B cell (primary cell): Measurements from ENCODE around the gene MYL10. TPM values are rescaled to one million over a fixed set of nuclear protein-coding genes. Genes with fewer than 3 reads are reported as not detected.

Experiments
- ATAC-seq: fragments of 200-7000 bp; cut with Tn5 transposase; one replicate; pipeline ENCODE4 v1.10.0; 2021; ENCODE audit warnings: low read depth, mild to moderate bottlenecking, moderate number of reproducible peaks, moderate library complexity
- CTCF ChIA-PET: fragments of 350-600 bp; sonication (Branson Sonifier 250); formaldehyde crosslinking; loops from one replicate; lab custom pipeline; 2021; ENCODE audit warnings: antibody characterized with exemption, inconsistent platforms; lab: Charles Lee
- POLR2A ChIA-PET: fragments of 350-600 bp; sonication (Branson Sonifier 250); formaldehyde crosslinking; loops from one replicate; lab custom pipeline; 2021; ENCODE audit warnings: antibody characterized with exemption; lab: Charles Lee
- DNase-seq: peaks from one replicate; pipeline ENCODE4 v3.0.0; 2013
- H2AFZ ChIP-seq: 2 replicates; pipeline ENCODE4 v1.6.1; 2012; ENCODE audit warnings: mild to moderate bottlenecking, low read depth, low read length; ENCODE audit not compliant: insufficient read depth, poor library complexity, severe bottlenecking
- H3K27ac ChIP-seq, 2 donors: 1 replicate in 1 of 2; 2 replicates in 1 of 2; pipeline ENCODE4 v1.5.1; 2012 to 2013; ENCODE audit warnings: low read length in 2 of 2, mild to moderate bottlenecking in 2 of 2, moderate library complexity in 1 of 2
- H3K27me3 ChIP-seq, 4 experiments: fragments of 200-600 bp in 1 of 4; sonication (generic) in 1 of 4; replicated peaks in 1 of 4; 1 replicate in 2 of 4; 2 replicates in 2 of 4; pipeline versions ENCODE4 v1.6.1 to v1.7.0; 2013 to 2016; ENCODE audit warnings: low read length in 3 of 4, mild to moderate bottlenecking in 2 of 4, mixed read lengths in 1 of 4, moderate library complexity in 1 of 4; ENCODE audit not compliant: insufficient read depth in 4 of 4, control insufficient read depth in 3 of 4; ENCODE audit errors: control extremely low read depth in 1 of 4
- H3K36me3 ChIP-seq, 2 experiments: replicated peaks in 1 of 2; 1 replicate in 1 of 2; 2 replicates in 1 of 2; pipeline versions ENCODE4 v1.6.1 to v1.7.1; 2013; ENCODE audit warnings: low read length in 1 of 2; ENCODE audit not compliant: insufficient read depth in 2 of 2, control insufficient read depth in 1 of 2; ENCODE audit errors: control extremely low read depth in 1 of 2, extremely low read depth in 1 of 2
- H3K4me1 ChIP-seq, 2 donors: fragments of 200-600 bp in 1 of 2; sonication (generic) in 1 of 2; 1 replicate in 1 of 2; 2 replicates in 1 of 2; pipeline versions ENCODE4 v1.5.1 to v1.6.1; 2013 to 2017; ENCODE audit warnings: low read length in 2 of 2; ENCODE audit not compliant: control insufficient read depth in 2 of 2, insufficient read depth in 2 of 2
- H3K4me2 ChIP-seq: replicated peaks from 2 replicates; pipeline ENCODE3; 2012; ENCODE audit warnings: mild to moderate bottlenecking, low read depth, low read length; ENCODE audit not compliant: poor library complexity, severe bottlenecking
- H3K4me3 ChIP-seq, 5 experiments: fragments of 200-600 bp in 1 of 5; sonication (generic) in 1 of 5; 1 replicate in 3 of 5; 2 replicates in 2 of 5; pipeline versions ENCODE4 v1.5.1 to v1.7.0; 2011 to 2016; ENCODE audit warnings: low read length in 4 of 5, mild to moderate bottlenecking in 4 of 5, low read depth in 2 of 5, control low read depth in 1 of 5, moderate library complexity in 1 of 5; ENCODE audit not compliant: insufficient read depth in 1 of 5; ENCODE audit errors: control extremely low read depth in 1 of 5, extremely low read depth in 1 of 5
- H3K79me2 ChIP-seq: fragments of 200-600 bp; sonication (generic); one replicate; pipeline ENCODE4 v1.6.0; 2016; ENCODE audit warnings: low read length; ENCODE audit not compliant: control insufficient read depth, insufficient read depth
- H3K9ac ChIP-seq: fragments of 200-600 bp; sonication (generic); 2 replicates; pipeline ENCODE4 v1.6.1; 2017; ENCODE audit warnings: mild to moderate bottlenecking, low read length, moderate library complexity
- H3K9me3 ChIP-seq, 3 donors: one replicate each; pipeline versions ENCODE4 v1.6.1 to v1.7.1; 2013; ENCODE audit warnings: low read length in 2 of 3; ENCODE audit not compliant: control insufficient read depth in 2 of 3, insufficient read depth in 1 of 3; ENCODE audit errors: control extremely low read depth in 1 of 3
- H4K20me1 ChIP-seq: 2 replicates; pipeline ENCODE4 v1.6.0; 2012; ENCODE audit warnings: mild to moderate bottlenecking, low read length; ENCODE audit not compliant: insufficient read depth, control insufficient read depth, poor library complexity, severe bottlenecking
- H3K27ac Mint-ChIP-seq: one replicate; pipeline ENCODE4 v1.8.0; 2021; ENCODE audit warnings: mixed read lengths
- H3K27me3 Mint-ChIP-seq: one replicate; pipeline ENCODE4 v1.8.0; 2021; ENCODE audit warnings: mixed read lengths
- H3K4me1 Mint-ChIP-seq: one replicate; pipeline ENCODE4 v1.8.0; 2021; ENCODE audit warnings: mixed read lengths
- H3K4me3 Mint-ChIP-seq: one replicate; pipeline ENCODE4 v1.8.0; 2021; ENCODE audit warnings: mixed read lengths
- H3K9me3 Mint-ChIP-seq: one replicate; pipeline ENCODE4 v1.8.0; 2022; ENCODE audit warnings: mixed read lengths; ENCODE audit not compliant: insufficient read depth
- CTCF ChIP-seq: fragments of 200-600 bp; IDR thresholded peaks from one replicate; pipeline ENCODE4 v1.8.0; 2022; ENCODE audit warnings: antibody characterized with exemption, mild to moderate bottlenecking
- EZH2 ChIP-seq: IDR thresholded peaks from 2 replicates; pipeline ENCODE4 v1.6.1; 2012; ENCODE audit warnings: borderline replicate concordance, low read depth, mild to moderate bottlenecking, moderate library complexity, low read length; ENCODE audit not compliant: insufficient read depth, poor library complexity, severe bottlenecking
- WGBS: methylation state at CpG from one replicate; pipeline ENCODE4 v1.1.5; 2013; ENCODE audit warnings: missing lambda C conversion rate; ENCODE audit not compliant: insufficient coverage; 5-methylcytosine and 5-hydroxymethylcytosine counted together
- intact Hi-C: fragments of 100-400 bp; cut with micrococcal nuclease; formaldehyde crosslinking; loops from one replicate; pipeline ENCODE4 v1.10.0; 2022
- polyA plus RNA-seq: library from polyadenylated mRNA; depleted of rRNA; stranded (reverse); fragments of >200 nt; gene quantifications from 2 replicates; pipeline ENCODE4 v1.2.3, GENCODE V29; 2012
- total RNA-seq, 2 donors: library from RNA; stranded (reverse); fragments of 120-200 nt in 1 of 2; gene quantifications; 1 replicate in 1 of 2; 2 replicates in 1 of 2; pipeline versions ENCODE4 v1.2.3 to v1.2.4, GENCODE V29; 2013 to 2022

Gene MYL10
- total and polyA plus RNA-seq, 2 donors (not counting 1 experiment from before 2014, with no cell fraction given): not detected

- no peak for TF ChIP-seq EZH2
- TF ChIP-seq CTCF: no peak
- Mint-ChIP-seq H3K9me3 (peaks cover 1% of the 10 kb centered on the region), H3K4me1 (no peaks in the 10 kb centered on the region), H3K4me3 (no peak overlapping the region), H3K27ac (no peak overlapping the region), H3K27me3 (peaks cover 13% of the 10 kb centered on the region)
- Histone ChIP-seq H3K4me2 (no peak overlapping the region), H3K27me3 (peaks cover 0 to 8% (median 0%) of the 10 kb centered on the region in 4 experiments), H2AFZ (no peak overlapping the region), H3K36me3 (no peaks in the 10 kb centered on the region), H3K79me2 (no peaks in the 10 kb centered on the region), H3K9me3 (peaks cover 0 to 14% (median 2%) of the 10 kb centered on the region in 3 donors), H3K9ac (no peak overlapping the region), H4K20me1 (no peaks in the 10 kb centered on the region), H3K4me1 (no peaks in the 10 kb centered on the region), H3K27ac (no peak overlapping the region), H3K4me3 (no peak overlapping the region)
- WGBS: 97% methylated on average over 7 of the region's 8 CpGs
- DNase-seq (no peak), ATAC-seq (no peak)
- intact Hi-C loops: no loop called here
- CTCF ChIA-PET: no interaction called here
- POLR2A ChIA-PET: no interaction called here
Measured at GRCh38 chr7:101565601-101566209, 63.4 kb downstream of the MYL10 start.

GRCh38 chr7:101564778-101565211 is 64.3 kb downstream of the MYL10 start:
- Histone ChIP-seq H3K9me3 (peaks cover 0 to 19% (median 2%) of the 10 kb centered on the region in 3 donors), H3K27me3 (peaks cover 0 to 8% (median 0%) of the 10 kb centered on the region in 4 experiments), H4K20me1 (no peaks in the 10 kb centered on the region), H3K4me2 (no peak overlapping the region), H2AFZ (no peak overlapping the region), H3K4me1 (no peaks in the 10 kb centered on the region), H3K9ac (no peak overlapping the region), H3K79me2 (no peaks in the 10 kb centered on the region), H3K27ac (no peak overlapping the region), H3K4me3 (no peak overlapping the region), H3K36me3 (no peaks in the 10 kb centered on the region)
- ATAC-seq: no peak
- H3K27ac Mint-ChIP-seq: no peak overlapping the region
- 69% methylated on average over 9 of the region's 16 CpGs for WGBS
- no peak overlapping the region for H3K4me3 Mint-ChIP-seq
- H3K9me3 Mint-ChIP-seq: peaks cover 2% of the 10 kb centered on the region
- CTCF ChIA-PET: no interaction called here
- no peak for DNase-seq
- H3K4me1 Mint-ChIP-seq: no peaks in the 10 kb centered on the region
- intact Hi-C loops: no loop called here
- TF ChIP-seq EZH2: no peak
- no peak for TF ChIP-seq CTCF
- POLR2A ChIA-PET: no interaction called here
- H3K27me3 Mint-ChIP-seq: peaks cover 8% of the 10 kb centered on the region
